PFSK-1 (cell line): ENCODE data around the gene SEMA3B.

Experiments used
- POLR2AphosphoS5 ChIP-seq: IDR thresholded peaks from 2 replicates; pipeline ENCODE4 v1.6.1; 2012; ENCODE audit warnings: low read depth, mild to moderate bottlenecking, control low read depth, low read length, moderate library complexity
- SIN3A ChIP-seq: IDR thresholded peaks from 2 replicates; pipeline ENCODE4 v1.6.1; 2012; ENCODE audit warnings: mild to moderate bottlenecking, low read length, moderate library complexity, borderline replicate concordance; ENCODE audit not compliant: insufficient read depth

DNA sequence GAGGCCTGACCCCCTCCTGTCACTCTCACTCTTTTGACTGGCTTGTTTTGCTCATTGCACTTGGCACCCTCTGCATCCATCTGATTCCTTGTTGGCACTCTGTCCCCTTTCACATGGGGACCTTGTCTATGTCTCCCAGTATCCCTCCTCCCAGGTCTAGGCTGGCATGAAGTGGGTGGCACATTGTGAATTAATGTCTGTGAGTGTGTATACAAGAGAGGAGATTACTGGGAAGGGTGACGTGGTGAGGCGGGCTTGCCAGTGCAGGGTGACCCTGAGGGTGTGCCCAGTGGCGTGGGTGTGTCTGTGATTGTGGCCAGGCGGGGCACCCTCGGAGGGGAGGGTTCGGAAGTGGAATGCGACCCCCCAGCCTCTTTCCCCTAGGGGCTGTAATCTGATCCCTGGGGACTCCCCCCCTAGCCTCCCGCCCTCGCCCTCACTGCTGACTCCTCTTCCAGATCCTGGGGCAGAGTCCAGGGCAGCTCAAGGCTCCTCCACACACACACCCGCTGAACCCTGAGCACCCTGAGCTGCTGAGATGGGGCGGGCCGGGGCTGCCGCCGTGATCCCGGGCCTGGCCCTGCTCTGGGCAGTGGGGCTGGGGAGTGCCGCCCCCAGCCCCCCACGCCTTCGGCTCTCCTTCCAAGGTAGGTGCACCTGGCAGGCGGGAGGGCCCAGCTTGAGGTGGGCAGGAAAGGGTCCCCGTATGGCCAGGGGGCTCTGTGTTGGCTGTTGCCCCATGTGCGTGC is at the start of gene SEMA3B:
- TF ChIP-seq SIN3A (no peak), POLR2AphosphoS5 (no peak)
